Prostate gland (tissue), 2 donors: ENCODE measurements around the gene SLC49A3.

Experiments
- POLR2AphosphoS5 ChIP-seq: sonication (generic); formaldehyde crosslinking; IDR thresholded peaks from one replicate; pipeline ENCODE4 v1.6.1; 2017; ENCODE audit warnings: antibody characterized with exemption
- TF ChIP-seq, protein P1 (sequence below), 4 experiments: fragments of 200-600 bp in 2 of 4; fragments of 450-650 bp in 2 of 4; sonication (generic) in 2 of 4; IDR thresholded peaks; 1 replicate in 3 of 4; 2 replicates in 1 of 4; pipeline ENCODE4 v1.5.1; 2016 to 2019; ENCODE audit warnings: antibody characterized with exemption in 4 of 4, mild to moderate bottlenecking in 2 of 4, moderate library complexity in 2 of 4

DNA sequence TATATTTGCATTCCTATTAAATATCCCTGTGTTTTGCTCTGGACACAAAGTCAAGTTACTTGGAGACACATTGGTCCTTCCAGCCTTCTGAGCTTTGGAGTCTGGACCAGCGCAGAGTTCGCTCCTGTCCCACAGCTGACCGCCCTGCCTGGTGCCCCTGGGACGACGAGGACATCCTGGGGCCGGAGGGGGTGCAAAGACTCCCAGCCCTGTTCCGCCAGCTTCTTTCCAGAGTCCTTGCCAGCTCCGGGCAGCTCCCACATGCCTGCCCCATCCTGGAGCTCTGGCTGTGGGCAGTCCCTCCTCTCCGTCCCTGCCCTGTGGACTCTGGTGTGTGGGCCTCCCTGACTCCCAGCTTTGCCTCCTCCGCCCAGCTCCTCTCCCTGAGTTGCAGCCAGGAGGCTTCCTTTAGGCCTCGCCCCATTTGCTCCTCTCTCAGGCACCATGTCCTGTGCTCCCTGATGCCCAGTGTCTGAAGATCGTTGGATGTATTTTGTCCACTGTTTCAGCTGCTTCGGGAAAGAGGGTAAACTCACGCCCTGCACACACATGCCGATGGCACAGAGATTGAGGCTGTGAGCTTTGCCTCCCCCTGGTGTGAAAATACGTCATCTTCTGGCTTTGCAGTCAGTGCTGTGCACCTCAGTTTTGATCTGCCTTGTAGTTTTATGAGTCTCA lies 11.8 kb upstream of the SLC49A3 start:
- TF ChIP-seq, protein P1, sequence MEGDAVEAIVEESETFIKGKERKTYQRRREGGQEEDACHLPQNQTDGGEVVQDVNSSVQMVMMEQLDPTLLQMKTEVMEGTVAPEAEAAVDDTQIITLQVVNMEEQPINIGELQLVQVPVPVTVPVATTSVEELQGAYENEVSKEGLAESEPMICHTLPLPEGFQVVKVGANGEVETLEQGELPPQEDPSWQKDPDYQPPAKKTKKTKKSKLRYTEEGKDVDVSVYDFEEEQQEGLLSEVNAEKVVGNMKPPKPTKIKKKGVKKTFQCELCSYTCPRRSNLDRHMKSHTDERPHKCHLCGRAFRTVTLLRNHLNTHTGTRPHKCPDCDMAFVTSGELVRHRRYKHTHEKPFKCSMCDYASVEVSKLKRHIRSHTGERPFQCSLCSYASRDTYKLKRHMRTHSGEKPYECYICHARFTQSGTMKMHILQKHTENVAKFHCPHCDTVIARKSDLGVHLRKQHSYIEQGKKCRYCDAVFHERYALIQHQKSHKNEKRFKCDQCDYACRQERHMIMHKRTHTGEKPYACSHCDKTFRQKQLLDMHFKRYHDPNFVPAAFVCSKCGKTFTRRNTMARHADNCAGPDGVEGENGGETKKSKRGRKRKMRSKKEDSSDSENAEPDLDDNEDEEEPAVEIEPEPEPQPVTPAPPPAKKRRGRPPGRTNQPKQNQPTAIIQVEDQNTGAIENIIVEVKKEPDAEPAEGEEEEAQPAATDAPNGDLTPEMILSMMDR (IDR thresholded peaks at IDR 0.05): no peak
- no peak for TF ChIP-seq POLR2AphosphoS5
